Hematopoietic multipotent progenitor cell treated with erythropoietin and hydrocortisone succinate and interleukin-3 and kit ligand, for 17 days (in vitro differentiated cells): Measurements from ENCODE around the gene ZKSCAN7.
"Not testable (repeated sequence)": the region's sequence is repeated elsewhere in the genome, so short reads cannot be mapped to it uniquely, and the experiment has no call there.

Experiments used
- DNase-seq: peaks from one replicate; pipeline ENCODE4 v3.0.0-alpha.2; 2015; ENCODE audit warnings: low spot score

Gene ZKSCAN7

GRCh38 chr3:44554626-44555592 lies at the start of gene ZKSCAN7:
Gene ZKSCAN7, plus strand, starts transcription at chr3:44555193. Its CDS starts 1,855 bp downstream, at chr3:44557048.
- DNase-seq: no peak

- DNase-seq: no peak
Observed at GRCh38 chr3:44506556-44506955, 48.4 kb upstream of the ZKSCAN7 start.

GRCh38 chr3:44506961-44507360 lies 48.0 kb upstream of the ZKSCAN7 start:
- DNase-seq: no peak

- DNase-seq: no peak
Observed at GRCh38 chr3:44509393-44509921, 45.5 kb upstream of the ZKSCAN7 start.

GRCh38 chr3:44510000-44510368 lies 45.0 kb upstream of the ZKSCAN7 start:
- peak; percentile 16 for DNase-seq

- DNase-seq: no peak
Observed at GRCh38 chr3:44511238-44511566, 43.8 kb upstream of the ZKSCAN7 start.

GRCh38 chr3:44513513-44513912 lies 41.5 kb upstream of the ZKSCAN7 start:
- no peak for DNase-seq

- no peak for DNase-seq
Observed at GRCh38 chr3:44516230-44516629, 38.8 kb upstream of the ZKSCAN7 start.

- DNase-seq: no peak
Observed at GRCh38 chr3:44518782-44519156, 36.2 kb upstream of the ZKSCAN7 start.

- no peak for DNase-seq
Observed at GRCh38 chr3:44521721-44522120, 33.3 kb upstream of the ZKSCAN7 start.

GRCh38 chr3:44522494-44522933 lies 32.5 kb upstream of the ZKSCAN7 start:
- DNase-seq: no peak

- DNase-seq: no peak
Observed at GRCh38 chr3:44525060-44525459, 29.9 kb upstream of the ZKSCAN7 start.

- DNase-seq: no peak
Observed at GRCh38 chr3:44529927-44530326, 25.1 kb upstream of the ZKSCAN7 start.

- DNase-seq: no peak
Observed at GRCh38 chr3:44530911-44531310, 24.1 kb upstream of the ZKSCAN7 start.

GRCh38 chr3:44534659-44535058 lies 20.3 kb upstream of the ZKSCAN7 start:
- not testable (repeated sequence) for DNase-seq

GRCh38 chr3:44535364-44535763 lies 19.6 kb upstream of the ZKSCAN7 start:
- no peak for DNase-seq

- DNase-seq: not testable (repeated sequence)
Observed at GRCh38 chr3:44544811-44545210, 10.2 kb upstream of the ZKSCAN7 start.

- DNase-seq: no peak
Observed at GRCh38 chr3:44555723-44556122, 730 bp downstream of the ZKSCAN7 start.

- no peak for DNase-seq
Observed at GRCh38 chr3:44557074-44557473, 2.1 kb downstream of the ZKSCAN7 start.

- DNase-seq: no peak
Observed at GRCh38 chr3:44561076-44561475, 6.1 kb downstream of the ZKSCAN7 start.

- DNase-seq: no peak
Observed at GRCh38 chr3:44562147-44562546, 7.2 kb downstream of the ZKSCAN7 start.

- no peak for DNase-seq
Observed at GRCh38 chr3:44568561-44568960, 13.6 kb downstream of the ZKSCAN7 start.

- DNase-seq: no peak
Observed at GRCh38 chr3:44571024-44571423, 16.0 kb downstream of the ZKSCAN7 start.

GRCh38 chr3:44576613-44577012 lies 21.6 kb downstream of the ZKSCAN7 start:
- DNase-seq: no peak
